Measurements from ENCODE around the gene PARD3B.

PARD3B gene

DNA sequence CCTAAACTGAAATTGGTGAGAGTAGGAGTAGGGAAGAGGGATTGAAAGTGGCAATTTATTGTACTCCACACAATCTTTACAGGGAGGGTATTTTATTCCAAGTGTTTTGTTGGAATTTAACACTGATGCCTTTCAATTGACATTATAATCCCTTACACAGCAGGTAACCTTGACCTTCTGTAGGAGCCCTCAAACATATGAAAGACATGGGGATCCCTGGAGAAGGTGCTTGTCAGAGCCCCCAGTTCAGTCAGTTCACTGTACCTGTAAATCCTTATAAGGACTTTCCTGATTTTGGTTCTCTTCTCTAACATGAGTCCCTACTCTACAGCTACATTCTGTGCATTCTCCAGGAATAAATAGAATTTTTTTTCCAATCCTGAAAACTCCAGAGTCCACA lies 752.1 kb downstream of the PARD3B start:
- DNase-seq: no peak

DNA sequence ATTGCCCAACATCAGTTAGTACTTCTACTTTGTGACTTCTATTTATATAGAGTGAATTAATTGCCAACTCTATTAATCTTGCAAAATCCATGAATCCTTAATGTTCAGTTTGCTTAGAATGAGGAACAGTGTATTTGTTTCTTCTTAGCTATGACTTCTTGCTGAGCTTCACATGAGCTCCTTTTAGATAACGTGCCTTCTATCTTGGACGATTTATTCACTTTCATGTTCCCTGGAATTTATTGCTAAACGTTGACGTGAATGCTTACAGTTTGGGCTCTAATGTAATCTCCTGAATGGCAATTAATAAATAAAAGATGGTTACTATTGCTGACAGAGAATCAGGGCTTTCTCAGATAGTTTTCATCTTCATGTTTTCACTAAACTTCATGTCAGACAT lies 752.6 kb downstream of the PARD3B start:
- no peak for DNase-seq

DNA sequence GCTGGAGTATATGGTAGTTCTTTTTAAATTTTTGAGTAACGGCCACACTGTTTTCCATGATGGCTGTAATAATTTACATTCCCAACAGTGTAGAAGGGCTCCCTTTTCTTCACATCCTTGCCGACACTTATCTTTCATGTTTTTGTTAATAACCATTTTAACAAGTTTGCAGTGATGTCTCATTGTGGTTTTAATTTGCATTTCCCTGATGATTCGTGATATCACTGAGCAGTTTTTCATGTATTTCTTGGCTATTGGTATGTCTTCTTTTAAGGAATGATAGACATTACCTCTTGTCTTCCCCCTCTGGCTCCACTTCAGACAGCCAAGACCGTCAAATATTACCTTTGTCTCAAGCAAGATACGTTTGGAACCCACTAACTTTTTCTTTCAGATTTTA lies 765.9 kb downstream of the PARD3B start:
- no peak for DNase-seq

DNA sequence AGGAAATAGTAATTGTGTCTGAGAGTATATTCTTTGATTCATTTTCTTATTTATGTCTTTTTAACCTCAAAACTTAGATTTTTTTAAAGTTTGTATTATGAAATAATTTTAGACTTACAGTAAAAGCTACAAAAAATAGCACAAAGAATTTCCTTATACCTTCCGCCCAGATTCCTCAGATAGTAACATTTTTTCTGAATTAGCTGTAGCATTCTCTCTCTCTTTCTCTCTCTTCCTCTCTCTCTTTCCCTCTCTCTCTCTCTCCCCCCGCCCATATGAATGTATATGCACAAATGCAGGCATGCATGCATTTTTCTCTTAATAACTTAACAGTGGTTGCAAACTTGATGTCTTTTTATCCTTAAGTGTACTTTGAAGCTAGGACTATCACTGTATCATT lies 776.0 kb downstream of the PARD3B start:
- DNase-seq: no peak

DNA sequence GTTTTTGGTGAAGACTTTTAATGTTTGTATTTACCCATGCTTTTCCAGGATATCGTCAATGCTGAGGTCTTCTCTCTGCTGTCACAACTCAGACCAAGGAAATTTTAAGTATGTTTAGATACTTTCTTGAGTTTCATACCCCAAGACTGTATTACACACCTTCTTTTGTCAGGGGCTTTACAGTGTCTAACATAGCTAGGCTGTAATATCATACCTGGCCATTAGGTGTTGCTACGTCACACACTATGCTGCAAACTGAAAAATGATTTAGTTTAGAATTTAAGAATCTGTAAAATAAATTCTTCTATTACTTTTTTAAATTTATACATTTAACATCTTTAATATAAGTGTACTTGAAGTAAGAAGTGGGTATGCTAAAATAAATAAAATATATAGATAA lies 778.7 kb downstream of the PARD3B start:
- DNase-seq: no peak

DNA sequence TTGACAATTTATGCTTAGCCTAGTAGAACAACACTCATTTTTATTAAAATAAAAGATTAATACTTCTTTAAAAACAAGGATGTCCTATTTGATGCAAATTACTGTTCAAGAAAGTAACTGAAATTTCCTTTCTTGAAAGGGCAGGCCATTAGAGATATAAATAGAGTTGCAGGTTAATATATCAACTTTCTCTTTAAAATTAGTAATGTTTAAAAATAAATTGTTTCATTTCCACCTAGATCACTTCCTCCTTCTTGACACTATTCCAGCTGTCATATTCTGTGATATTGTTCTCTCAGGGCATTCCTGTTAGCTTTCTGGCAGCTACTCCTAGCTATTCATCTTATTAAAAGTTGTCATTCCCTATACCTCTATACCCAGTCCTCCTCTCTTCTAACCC lies 779.1 kb downstream of the PARD3B start:
- no peak for DNase-seq

DNA sequence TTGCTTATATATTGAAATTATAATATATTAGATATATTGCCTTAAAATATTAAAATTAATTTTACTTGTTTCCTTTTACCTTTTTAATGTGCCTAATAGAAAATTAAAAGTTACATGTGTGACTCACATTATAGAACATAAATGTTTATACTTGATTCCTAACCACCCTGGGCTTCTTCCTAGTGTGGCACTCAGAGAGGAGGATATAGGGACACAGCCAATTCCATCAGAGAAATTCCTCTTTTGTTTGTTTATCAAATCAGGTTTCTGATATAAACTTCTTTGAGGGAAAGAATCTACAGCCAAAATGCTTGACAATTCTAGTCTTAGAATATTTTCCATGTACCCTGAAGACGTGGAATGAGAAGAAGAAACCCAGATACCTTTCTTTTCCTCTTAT lies 788.1 kb downstream of the PARD3B start:
- DNase-seq: no peak

DNA sequence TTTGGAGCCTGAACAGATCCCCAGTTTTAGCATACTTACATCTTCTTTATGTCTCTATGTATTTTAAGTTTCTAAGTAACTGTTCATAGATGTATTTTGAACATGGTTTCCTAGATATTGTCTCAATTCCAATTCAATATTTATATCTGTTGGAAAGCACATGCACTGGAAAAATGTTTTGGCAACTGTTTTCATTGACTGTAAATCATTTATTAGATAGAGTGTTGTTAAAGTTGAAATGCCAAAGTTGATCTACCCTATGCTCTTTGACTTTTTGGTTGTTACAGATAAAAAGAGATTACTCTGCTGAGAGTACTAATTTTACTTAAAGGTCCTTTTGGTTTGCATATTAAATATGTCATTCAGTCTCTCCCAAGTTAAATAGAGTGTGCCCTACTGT lies 792.0 kb downstream of the PARD3B start:
- DNase-seq: no peak

DNA sequence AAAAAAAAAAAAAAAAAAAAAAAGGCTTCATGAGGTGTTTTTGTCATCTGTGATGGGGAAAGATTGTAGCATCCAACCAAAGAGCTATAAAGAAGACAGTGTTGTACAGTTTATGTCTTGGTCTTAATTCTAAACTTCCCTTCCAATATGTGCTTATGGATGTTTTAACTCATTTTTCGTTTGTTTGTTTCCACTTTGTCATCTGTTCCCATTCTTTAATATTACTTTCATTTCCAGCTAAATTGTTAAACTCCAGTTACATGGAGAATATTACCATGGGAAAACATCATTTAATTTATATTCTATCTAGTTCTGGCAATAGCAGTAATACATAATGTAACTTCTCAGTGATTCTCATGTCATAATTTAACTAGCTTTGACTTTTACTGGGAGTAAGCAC lies 792.9 kb downstream of the PARD3B start:
- DNase-seq: no peak

DNA sequence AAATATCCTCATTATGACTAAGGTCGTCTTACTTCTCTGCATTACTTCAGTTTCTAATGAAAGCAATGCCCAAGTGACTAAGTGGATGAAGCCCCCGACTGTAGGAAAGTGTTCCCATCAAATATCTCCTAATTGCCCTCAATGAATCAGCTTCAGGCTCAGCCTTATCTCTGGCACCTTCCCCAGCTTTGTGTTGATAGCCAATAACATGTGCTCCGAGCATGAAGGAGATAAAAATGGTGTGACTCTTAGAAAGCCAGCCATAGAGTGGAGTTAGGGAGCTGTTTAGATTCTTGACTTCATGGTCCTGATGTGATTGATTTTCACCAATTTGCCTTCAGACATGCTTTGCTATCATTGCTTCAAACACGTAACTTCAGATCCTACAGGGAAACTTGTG lies 797.8 kb downstream of the PARD3B start:
- no peak for DNase-seq

DNA sequence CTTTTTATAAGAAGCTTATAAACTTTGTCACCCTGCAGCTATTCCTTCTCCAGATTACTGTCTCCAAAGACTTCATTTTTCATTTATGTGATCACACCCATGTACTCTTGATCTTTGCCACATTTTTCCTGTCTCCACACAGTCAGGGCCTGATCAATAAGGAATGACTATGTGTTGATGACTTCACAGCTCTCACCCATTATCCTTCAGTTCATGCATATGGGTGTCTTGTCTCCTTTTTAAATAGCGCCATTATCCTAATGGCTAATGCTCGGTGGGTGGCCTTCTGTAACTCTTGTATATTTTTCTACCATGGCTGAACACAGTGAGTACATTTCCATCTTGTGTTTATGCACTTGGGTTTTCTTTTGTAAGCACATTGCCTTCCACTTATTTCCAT lies 801.4 kb downstream of the PARD3B start:
- no peak for DNase-seq

DNA sequence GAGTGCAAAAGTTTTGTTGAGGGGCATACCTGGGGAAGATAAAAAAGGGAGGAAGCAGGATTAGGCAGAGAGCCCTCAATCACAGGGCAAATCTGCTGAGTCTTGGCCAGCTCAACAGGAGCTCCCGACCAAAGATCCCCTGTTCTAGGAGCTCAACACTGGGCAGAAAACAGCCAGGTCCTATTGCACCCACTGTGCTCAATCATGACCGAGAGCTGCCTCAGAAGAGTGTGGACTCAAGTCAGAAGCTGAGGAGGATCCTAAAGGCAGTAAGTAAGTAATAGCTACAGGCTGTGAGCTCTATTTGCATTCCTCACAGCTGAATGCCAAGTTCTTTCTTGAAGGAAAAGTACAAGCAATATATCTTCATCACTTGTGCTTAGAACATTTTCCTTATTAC lies 802.6 kb downstream of the PARD3B start:
- no peak for DNase-seq

DNA sequence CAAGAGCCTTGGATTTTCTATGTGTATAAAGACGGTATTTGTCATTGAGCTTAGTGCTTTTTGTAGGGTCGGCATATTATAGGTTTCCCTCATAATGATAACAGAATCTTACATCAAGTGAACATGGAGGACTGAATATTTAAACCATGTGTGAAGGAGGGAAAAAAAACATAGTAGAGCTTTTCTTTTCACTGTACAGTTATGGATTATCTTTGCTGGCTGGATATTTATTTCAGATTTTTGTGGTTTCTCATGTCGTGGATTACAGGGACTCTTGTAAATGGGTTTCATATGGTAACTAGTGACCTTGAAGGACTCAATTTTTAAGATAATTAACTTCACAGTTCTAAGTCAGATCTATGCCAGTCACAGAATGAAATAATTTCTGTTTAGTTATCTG lies 806.8 kb downstream of the PARD3B start:
- DNase-seq: no peak

DNA sequence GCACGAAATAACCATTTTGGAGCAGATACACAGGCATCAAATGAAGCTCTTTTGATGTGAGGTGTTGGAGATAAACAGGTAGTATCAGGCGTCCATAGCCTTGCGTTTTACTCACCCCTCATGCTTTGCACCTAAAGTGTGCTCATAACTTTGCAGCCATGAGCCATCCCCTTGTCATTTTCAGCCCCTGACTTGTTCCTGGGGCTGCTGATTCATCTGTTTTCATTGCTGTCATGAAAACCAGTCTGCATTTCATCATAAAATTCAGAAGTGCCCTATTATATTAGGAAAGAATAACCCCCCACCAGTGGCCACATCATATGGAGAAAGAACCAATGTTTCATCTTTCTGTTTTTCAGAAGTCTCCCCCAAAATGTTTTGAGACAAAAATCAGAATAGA lies 807.3 kb downstream of the PARD3B start:
- no peak for DNase-seq

DNA sequence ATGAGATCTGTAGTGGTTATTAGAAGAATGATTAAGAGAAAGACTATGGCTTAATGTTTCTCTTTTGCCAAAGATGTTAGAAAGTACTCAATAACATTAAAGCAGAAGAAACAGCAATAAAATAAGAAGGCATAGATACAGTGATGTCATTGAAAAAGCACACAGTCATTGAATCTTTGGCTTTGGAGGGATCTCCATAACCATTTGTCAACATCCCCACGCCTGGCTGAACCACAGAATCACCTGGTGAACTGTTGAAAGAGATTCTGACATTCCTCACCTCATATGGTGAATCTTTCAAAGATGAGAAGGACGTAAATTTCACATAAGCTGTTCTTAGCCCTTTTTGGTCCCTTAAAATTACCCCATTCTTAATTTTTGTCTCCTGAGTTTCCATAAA lies 812.5 kb downstream of the PARD3B start:
- no peak for DNase-seq

DNA sequence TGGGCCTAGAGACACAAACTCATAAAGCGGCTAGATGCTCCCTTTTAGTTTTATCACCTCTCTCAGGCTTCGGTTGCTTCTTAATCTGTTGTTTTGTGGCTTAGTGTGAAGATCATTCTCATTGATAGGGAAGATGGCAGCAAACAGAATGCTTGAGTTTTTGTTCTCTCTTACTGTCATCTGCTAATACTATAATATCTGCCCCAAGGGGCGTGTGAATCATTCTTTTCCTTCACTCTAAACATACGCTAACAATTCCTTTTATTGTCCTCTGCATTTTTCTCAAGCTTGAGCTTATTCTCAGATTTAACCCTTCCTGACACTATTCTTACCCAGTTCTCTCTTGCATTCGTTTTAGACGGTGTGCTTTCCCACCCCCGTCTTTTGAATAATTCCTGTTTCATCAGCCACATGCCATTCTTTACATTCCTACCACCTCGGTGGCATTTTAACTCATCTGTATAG lies 813.1 kb downstream of the PARD3B start:
- DNase-seq: no peak

DNA sequence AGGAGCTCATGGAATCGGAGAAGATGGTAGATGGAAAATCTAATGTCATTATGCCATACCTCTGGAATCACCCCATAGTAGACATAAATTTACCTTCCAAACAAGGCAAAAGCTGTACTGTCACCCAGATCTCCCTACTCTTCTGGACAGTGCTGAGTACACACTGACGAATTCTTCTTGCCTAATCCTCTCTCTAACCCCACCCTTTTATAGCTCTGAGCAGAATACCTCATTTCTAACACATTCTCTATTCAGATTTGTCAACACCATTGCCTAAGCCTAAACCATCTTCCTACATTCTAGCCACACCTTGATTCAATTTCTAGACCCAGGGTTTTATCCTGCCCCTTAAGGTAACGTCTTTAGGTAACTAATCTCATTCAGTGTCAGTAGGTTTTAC lies 816.0 kb downstream of the PARD3B start:
- DNase-seq: no peak

DNA sequence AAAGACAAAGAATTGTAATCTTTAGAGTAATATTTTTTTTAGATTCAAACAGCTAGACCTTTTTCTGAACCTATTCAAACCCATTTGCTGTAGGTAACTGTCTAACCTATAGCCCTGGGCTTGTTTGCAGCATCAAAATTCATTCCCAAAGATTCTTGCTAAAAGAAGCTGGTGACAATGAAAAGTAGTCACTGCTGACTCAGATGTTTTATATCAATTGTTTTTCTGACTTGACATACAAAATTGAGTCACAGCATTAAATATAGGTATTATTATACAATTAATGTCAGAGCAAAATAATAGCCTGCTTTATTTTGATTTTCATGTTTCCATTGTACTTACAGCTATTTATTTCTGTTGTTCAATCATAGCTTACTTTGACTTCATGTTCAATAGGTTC lies 816.7 kb downstream of the PARD3B start:
- DNase-seq: no peak

DNA sequence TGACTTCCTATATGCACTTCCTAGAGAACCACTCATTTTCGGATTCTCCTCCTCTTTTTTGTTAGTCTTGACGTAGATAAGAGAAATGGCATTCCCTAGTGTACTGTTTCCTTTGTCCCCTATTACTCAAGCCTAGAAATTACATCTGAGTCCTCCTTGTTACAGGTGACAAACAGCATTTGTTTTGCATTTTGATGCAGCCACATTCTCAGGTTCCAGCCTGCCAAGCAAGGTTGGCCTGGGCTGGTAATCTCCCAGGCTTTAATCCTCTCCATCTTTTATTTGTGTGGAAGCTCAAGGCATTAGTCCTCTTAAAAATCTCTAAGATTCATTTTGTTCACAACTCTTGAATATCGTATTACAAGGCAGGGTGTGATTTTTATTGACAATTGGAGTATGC lies 819.0 kb downstream of the PARD3B start:
- no peak for DNase-seq

DNA sequence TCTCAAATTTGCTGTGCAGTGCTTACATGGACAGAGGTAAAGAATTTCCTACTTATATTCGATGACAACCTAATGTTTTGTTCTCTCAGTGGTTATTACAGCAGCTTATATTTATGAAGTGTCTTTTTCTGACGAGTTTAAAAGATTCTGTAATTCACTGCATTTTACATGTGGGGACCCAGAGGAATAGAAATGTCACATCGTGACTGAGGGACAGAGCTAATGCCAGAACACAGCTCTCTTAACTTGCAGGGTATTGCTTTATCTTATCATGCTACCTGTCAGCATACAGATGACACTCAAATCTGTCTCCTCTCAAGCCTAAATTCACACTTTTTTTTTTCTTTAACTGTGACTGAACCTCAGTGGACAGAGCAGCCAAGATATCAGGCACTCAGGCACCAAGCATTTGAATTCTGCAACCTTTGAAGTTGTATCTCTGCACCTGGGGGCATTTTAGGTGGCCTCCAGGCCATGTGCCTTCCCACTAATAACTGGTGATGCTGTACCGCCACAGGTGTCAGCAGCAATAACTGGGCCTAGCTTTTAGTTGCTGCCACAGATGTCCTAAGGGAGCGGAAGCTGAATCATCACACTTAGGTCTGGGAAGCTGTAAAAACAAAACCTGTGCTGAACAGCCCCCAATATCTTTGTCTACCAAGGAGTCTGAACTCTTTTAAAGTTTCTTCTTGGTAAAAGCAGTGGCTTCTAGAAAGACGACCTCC lies 821.2 kb downstream of the PARD3B start:
- DNase-seq: no peak

DNA sequence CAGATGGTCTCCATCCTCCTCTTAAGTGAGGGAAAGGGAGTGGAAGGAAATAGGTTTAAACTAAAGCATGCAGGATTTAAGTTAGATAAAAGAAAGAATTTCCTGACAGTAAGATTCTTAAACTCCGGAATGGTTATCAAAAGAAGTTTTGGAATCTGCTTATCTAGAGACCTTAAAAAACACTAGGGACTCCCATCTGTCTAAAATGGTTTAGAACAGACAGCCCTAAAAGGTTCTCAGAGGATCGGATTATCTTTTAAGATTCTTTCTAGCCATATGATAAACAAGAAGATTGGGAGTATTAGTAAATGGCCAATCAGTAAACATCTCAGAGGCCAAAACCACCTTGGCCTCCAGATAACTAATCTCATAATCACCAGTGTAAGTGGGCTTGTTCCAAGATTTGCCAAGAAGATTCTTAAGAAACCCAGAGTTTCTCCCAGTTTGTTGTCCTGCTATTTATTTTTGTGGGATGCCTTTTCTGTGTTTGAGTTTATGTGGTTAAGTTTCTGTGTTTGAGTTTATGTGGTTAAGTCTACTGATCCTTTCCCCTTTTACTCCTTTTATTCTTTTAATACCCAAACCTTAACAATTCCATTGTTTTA lies 822.2 kb downstream of the PARD3B start:
- DNase-seq: no peak

DNA sequence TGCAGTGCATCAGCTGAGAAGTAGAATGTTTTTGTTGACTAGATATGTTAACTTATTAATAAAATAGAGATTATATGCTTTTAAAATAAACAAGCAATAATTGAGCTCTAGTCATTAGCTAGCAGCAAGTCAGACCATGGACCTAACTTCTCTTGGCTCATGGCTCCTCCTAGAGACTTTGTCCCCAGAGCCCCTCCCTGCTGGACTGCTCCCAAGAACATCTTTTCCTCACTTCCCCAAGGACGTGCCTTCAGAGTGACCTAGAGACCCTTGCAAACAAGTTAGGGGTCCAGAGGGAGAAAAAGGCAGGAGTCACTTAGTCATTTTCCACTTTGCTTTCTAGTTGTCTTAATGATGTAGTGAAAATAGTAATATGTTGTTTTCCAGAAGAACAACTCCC lies 824.5 kb downstream of the PARD3B start:
- no peak for DNase-seq

DNA sequence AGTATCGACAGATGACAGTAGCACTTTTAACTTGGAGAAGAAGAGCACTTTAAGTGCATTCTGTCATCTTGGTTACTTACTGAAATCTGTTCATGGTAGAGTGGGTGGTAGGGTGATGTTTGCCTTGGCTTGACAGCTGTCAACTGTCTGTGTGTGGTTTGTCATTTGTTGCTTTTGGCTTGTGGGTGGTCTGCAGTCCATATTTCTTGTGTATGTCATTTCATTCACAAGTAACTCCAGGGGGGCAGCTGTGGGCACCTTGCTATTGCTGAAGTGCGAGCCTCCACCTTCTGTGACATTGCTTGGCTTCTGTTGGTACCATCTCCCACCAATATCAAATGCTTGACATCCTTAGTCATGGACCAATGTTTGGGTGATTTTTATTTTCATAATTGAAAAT lies 825.5 kb downstream of the PARD3B start:
- no peak for DNase-seq

DNA sequence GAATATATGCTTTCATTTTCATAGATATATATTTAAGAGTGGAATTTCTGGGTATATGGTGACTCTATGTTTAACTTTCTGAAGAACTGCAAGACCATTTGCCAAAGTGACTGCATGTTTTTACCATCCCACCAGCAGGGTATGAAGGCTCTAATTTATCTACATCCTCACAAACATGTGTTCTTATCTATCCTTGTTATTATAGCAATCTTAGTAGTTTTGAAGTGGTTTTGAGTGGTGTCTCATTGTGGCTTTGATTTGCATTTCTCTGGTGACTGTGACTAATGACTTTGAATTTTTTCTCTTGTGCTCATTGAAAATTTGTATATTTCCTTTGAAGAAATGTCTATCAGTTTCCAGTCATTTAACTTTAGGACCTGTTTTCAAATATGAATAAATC lies 826.9 kb downstream of the PARD3B start:
- no peak for DNase-seq
